MM.1S (cell line): ENCODE measurements around the gene NAALADL2.

ENCODE experiments used
- DNase-seq: peaks from one replicate; pipeline ENCODE4 v3.0.0-alpha.2; 2015
- H2AFZ ChIP-seq: fragments of 300-600 bp; sonication (generic); 2 replicates; pipeline ENCODE4 v1.6.0; 2016; ENCODE audit warnings: antibody characterized with exemption, low read length
- H3F3A ChIP-seq: fragments of 300-600 bp; sonication (generic); 2 replicates; pipeline ENCODE4 v1.6.1; 2016; ENCODE audit warnings: mild to moderate bottlenecking, antibody characterized with exemption, low read length, moderate library complexity, mixed read lengths; ENCODE audit not compliant: insufficient read depth
- H3K27ac ChIP-seq: fragments of 300-600 bp; sonication (generic); 2 replicates; pipeline ENCODE4 v1.5.1; 2016; ENCODE audit warnings: mild to moderate bottlenecking, low read length
- H3K27me3 ChIP-seq: fragments of 300-600 bp; sonication (generic); replicated peaks from 2 replicates; pipeline ENCODE4 v1.6.0; 2016; ENCODE audit warnings: low read length; ENCODE audit not compliant: insufficient read depth
- H3K36me3 ChIP-seq: fragments of 300-600 bp; sonication (generic); replicated peaks from 2 replicates; pipeline ENCODE4 v1.6.1; 2016; ENCODE audit warnings: mild to moderate bottlenecking, low read length, mixed read lengths; ENCODE audit not compliant: insufficient read depth
- H3K4me1 ChIP-seq: fragments of 300-600 bp; sonication (generic); 2 replicates; pipeline ENCODE4 v1.6.1; 2016; ENCODE audit warnings: low read length, mixed read lengths
- H3K4me2 ChIP-seq: fragments of 300-600 bp; sonication (generic); 2 replicates; pipeline ENCODE4 v1.6.0; 2016; ENCODE audit warnings: low read depth, low read length
- H3K4me3 ChIP-seq: fragments of 300-600 bp; sonication (generic); 2 replicates; pipeline ENCODE4 v1.5.1; 2016; ENCODE audit warnings: low read length, mixed read lengths
- H3K79me2 ChIP-seq: fragments of 300-600 bp; sonication (generic); 2 replicates; pipeline ENCODE4 v1.6.1; 2016; ENCODE audit warnings: mixed run types, low read length, mixed read lengths
- H3K9ac ChIP-seq: fragments of 300-600 bp; sonication (generic); 2 replicates; pipeline ENCODE4 v1.6.1; 2016; ENCODE audit warnings: low read length, mixed read lengths
- H3K9me2 ChIP-seq: fragments of 300-600 bp; sonication (generic); replicated peaks from 2 replicates; pipeline ENCODE4 v1.6.1; 2016; ENCODE audit warnings: mild to moderate bottlenecking, low read length, mixed read lengths; ENCODE audit not compliant: insufficient read depth
- H3K9me3 ChIP-seq: fragments of 300-600 bp; sonication (generic); replicated peaks from 2 replicates; pipeline ENCODE4 v1.6.1; 2016; ENCODE audit warnings: mild to moderate bottlenecking, low read length, mixed read lengths; ENCODE audit not compliant: insufficient read depth
- H4K20me1 ChIP-seq: fragments of 300-600 bp; sonication (generic); 2 replicates; pipeline ENCODE4 v1.6.1; 2016; ENCODE audit warnings: mild to moderate bottlenecking, low read length, moderate library complexity, mixed read lengths; ENCODE audit not compliant: insufficient read depth
- CTCF ChIP-seq: fragments of 300-600 bp; sonication (generic); IDR thresholded peaks from 2 replicates; pipeline ENCODE4 v1.5.1; 2016; ENCODE audit warnings: antibody characterized with exemption, low read length, mixed read lengths
- EZH2 ChIP-seq: fragments of 300-600 bp; sonication (generic); optimal IDR thresholded peaks from 2 replicates; pipeline ENCODE3; 2017; ENCODE audit warnings: low read depth, mild to moderate bottlenecking, antibody characterized with exemption, low read length, mixed read lengths
- EZH2phosphoT487 ChIP-seq: fragments of 300-600 bp; sonication (generic); IDR thresholded peaks from 2 replicates; pipeline ENCODE4 v1.6.1; 2018; ENCODE audit warnings: antibody characterized with exemption, low read length

NAALADL2 gene

GRCh38 chr3:175546115-175546514, 687.0 kb downstream of the NAALADL2 start:
- Histone ChIP-seq H3K27ac (no peak overlapping the region), H3K4me1 (no peaks in the 10 kb centered on the region), H3F3A (no peaks in the 10 kb centered on the region), H3K9me3 (no peaks in the 10 kb centered on the region), H2AFZ (no peak overlapping the region), H3K9me2 (no peaks in the 10 kb centered on the region), H3K36me3 (no peaks in the 10 kb centered on the region), H3K4me3 (no peak overlapping the region), H4K20me1 (no peaks in the 10 kb centered on the region), H3K27me3 (no peaks in the 10 kb centered on the region), H3K9ac (no peak overlapping the region), H3K79me2 (no peaks in the 10 kb centered on the region), H3K4me2 (no peak overlapping the region)
- TF ChIP-seq EZH2phosphoT487 = no peak
- TF ChIP-seq EZH2 = no peak
- no peak for DNase-seq

- H3F3A ChIP-seq = no peaks in the 10 kb centered on the region
- H2AFZ ChIP-seq = no peak overlapping the region
- no peak overlapping the region for H3K27ac ChIP-seq
- no peak for DNase-seq
- no peak overlapping the region for H3K9ac ChIP-seq
- no peaks in the 10 kb centered on the region for H3K36me3 ChIP-seq
- no peaks in the 10 kb centered on the region for H4K20me1 ChIP-seq
- no peaks in the 10 kb centered on the region for H3K79me2 ChIP-seq
- H3K9me3 ChIP-seq = no peaks in the 10 kb centered on the region
- H3K4me1 ChIP-seq = no peaks in the 10 kb centered on the region
- no peaks in the 10 kb centered on the region for H3K27me3 ChIP-seq
- H3K4me2 ChIP-seq = no peak overlapping the region
- no peaks in the 10 kb centered on the region for H3K9me2 ChIP-seq
- no peak for TF ChIP-seq EZH2
- no peak for TF ChIP-seq EZH2phosphoT487
- TF ChIP-seq CTCF = no peak
- H3K4me3 ChIP-seq = no peak overlapping the region
These were observed 693.8 kb downstream of the NAALADL2 start for GRCh38 chr3:175552929-175553328.

- H3K9me3 ChIP-seq = no peaks in the 10 kb centered on the region
- H3K4me3 ChIP-seq = no peak overlapping the region
- no peaks in the 10 kb centered on the region for H3K4me1 ChIP-seq
- no peak overlapping the region for H2AFZ ChIP-seq
- TF ChIP-seq EZH2phosphoT487 = no peak
- TF ChIP-seq EZH2 = no peak
- TF ChIP-seq CTCF = no peak
- H3K27me3 ChIP-seq = no peaks in the 10 kb centered on the region
- DNase-seq = no peak
- H3K9ac ChIP-seq = no peak overlapping the region
- H3K4me2 ChIP-seq = no peak overlapping the region
- no peak overlapping the region for H3K27ac ChIP-seq
- no peaks in the 10 kb centered on the region for H4K20me1 ChIP-seq
- no peaks in the 10 kb centered on the region for H3K9me2 ChIP-seq
- no peaks in the 10 kb centered on the region for H3F3A ChIP-seq
- no peaks in the 10 kb centered on the region for H3K79me2 ChIP-seq
- no peaks in the 10 kb centered on the region for H3K36me3 ChIP-seq
These were observed 695.7 kb downstream of the NAALADL2 start for GRCh38 chr3:175554801-175555200.

GRCh38 chr3:175558261-175558660, 699.1 kb downstream of the NAALADL2 start:
- no peaks in the 10 kb centered on the region for H3K9me3 ChIP-seq
- no peak for DNase-seq
- TF ChIP-seq EZH2phosphoT487 = no peak
- no peak for TF ChIP-seq EZH2
- no peak for TF ChIP-seq CTCF
- no peak overlapping the region for H3K9ac ChIP-seq
- H3K27ac ChIP-seq = no peak overlapping the region
- no peak overlapping the region for H3K4me2 ChIP-seq
- no peaks in the 10 kb centered on the region for H3K27me3 ChIP-seq
- no peak overlapping the region for H2AFZ ChIP-seq
- no peaks in the 10 kb centered on the region for H3K36me3 ChIP-seq
- no peaks in the 10 kb centered on the region for H4K20me1 ChIP-seq
- no peaks in the 10 kb centered on the region for H3K9me2 ChIP-seq
- no peaks in the 10 kb centered on the region for H3K4me1 ChIP-seq
- no peaks in the 10 kb centered on the region for H3K79me2 ChIP-seq
- no peak overlapping the region for H3K4me3 ChIP-seq
- no peaks in the 10 kb centered on the region for H3F3A ChIP-seq
